Measurements from ENCODE around the gene ATRX.
"Not testable (repeated sequence)": the region's sequence is repeated elsewhere in the genome, so short reads cannot be mapped to it uniquely, and the experiment has no call there.

The ATRX gene

GRCh38 chrX:77500164-77500563 is 285.9 kb downstream of the ATRX start:
- not testable (repeated sequence) for H3K9me3 ChIP-seq (ENCODE audit: control insufficient read depth in 2 of 2, low read length in 2 of 2); H3K4me3 ChIP-seq (ENCODE audit: low read length in 2 of 2); H3K36me3 ChIP-seq (ENCODE audit: control insufficient read depth in 2 of 2, insufficient read depth in 2 of 2, low read length in 2 of 2); H3K4me1 ChIP-seq (ENCODE audit: control insufficient read depth, insufficient read depth, low read length); H3K9ac ChIP-seq (ENCODE audit: low read length in 2 of 2); H3K27me3 ChIP-seq (ENCODE audit: control insufficient read depth in 1 of 2, insufficient read depth in 2 of 2, low read length in 2 of 2); H3K27ac ChIP-seq (ENCODE audit: low read length)

DNA sequence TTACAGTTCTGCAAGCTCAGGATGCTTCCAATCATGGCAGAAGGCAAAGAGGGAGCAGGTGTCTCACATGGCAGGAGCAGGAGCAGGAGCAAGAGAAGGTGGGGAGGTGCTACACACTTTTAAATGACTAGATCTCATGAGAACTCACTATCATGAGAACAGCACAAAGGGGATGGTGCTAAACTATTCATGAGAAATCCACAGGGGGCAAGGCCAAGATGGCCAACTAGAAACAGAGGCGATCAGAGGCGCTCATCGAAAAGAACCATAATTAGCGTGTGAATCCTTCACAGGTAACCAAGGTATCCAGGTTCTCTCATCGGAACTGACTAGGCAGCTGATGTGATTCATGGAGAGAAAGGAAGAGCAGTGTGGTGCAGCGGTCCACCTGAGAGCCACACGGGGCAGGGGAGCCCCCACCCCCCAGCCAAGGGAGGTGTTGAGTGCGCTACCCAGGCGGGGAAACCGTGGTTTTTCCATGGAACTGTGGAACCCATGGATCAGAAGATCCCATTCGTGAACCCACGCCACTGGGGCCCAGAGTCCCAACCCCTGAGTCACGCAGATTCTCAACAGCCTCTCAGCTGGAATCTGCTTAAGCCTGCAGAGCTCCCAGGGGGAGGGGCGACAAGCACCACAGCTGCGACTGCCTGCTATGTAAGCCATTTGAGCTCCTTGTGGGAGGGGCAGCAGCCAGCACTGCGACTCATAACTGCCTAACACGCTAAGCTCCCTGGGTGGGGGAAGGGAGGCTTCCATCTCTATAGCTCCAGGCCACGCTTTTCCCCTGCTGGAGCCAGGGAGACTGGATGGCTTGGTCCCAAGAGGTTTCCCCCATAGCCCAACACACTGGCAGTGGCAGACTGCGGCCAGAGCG is 292.1 kb downstream of the ATRX start:
- Histone ChIP-seq H3K9me3 (ENCODE audit: control insufficient read depth in 2 of 2, low read length in 2 of 2) (peaks cover 0 to 4% of the 10 kb centered on the region in 2 donors), H3K27me3 (ENCODE audit: control insufficient read depth in 1 of 2, insufficient read depth in 2 of 2, low read length in 2 of 2) (peaks cover 0 to 9% of the 10 kb centered on the region in 2 donors), H3K36me3 (ENCODE audit: control insufficient read depth in 2 of 2, insufficient read depth in 2 of 2, low read length in 2 of 2) (no peaks in the 10 kb centered on the region)

GRCh38 chrX:77484045-77484444 is 302.0 kb downstream of the ATRX start:
- H3K36me3 ChIP-seq (ENCODE audit: control insufficient read depth in 2 of 2, insufficient read depth in 2 of 2, low read length in 2 of 2) = no peaks in the 10 kb centered on the region
- peaks cover 0 to 7% of the 10 kb centered on the region in 2 donors for H3K27me3 ChIP-seq (ENCODE audit: control insufficient read depth in 1 of 2, insufficient read depth in 2 of 2, low read length in 2 of 2)
- H3K4me1 ChIP-seq (ENCODE audit: control insufficient read depth, insufficient read depth, low read length) = no peaks in the 10 kb centered on the region
- H3K9ac ChIP-seq (ENCODE audit: low read length in 2 of 2) = no peak overlapping the region
- H3K27ac ChIP-seq (ENCODE audit: low read length) = no peak overlapping the region
- H3K9me3 ChIP-seq (ENCODE audit: control insufficient read depth in 2 of 2, low read length in 2 of 2) = peaks cover 0 to 5% of the 10 kb centered on the region in 2 donors
- no peak overlapping the region for H3K4me3 ChIP-seq (ENCODE audit: low read length in 2 of 2)

More for the DNA sequence above, 292.1 kb downstream of the ATRX start:
- H3K4me3 ChIP-seq (ENCODE audit: low read length in 2 of 2) = no peak overlapping the region
- H3K4me1 ChIP-seq (ENCODE audit: control insufficient read depth, insufficient read depth, low read length) = no peaks in the 10 kb centered on the region
- no peak overlapping the region for H3K27ac ChIP-seq (ENCODE audit: low read length)
- no peak overlapping the region for H3K9ac ChIP-seq (ENCODE audit: low read length in 2 of 2)

DNA sequence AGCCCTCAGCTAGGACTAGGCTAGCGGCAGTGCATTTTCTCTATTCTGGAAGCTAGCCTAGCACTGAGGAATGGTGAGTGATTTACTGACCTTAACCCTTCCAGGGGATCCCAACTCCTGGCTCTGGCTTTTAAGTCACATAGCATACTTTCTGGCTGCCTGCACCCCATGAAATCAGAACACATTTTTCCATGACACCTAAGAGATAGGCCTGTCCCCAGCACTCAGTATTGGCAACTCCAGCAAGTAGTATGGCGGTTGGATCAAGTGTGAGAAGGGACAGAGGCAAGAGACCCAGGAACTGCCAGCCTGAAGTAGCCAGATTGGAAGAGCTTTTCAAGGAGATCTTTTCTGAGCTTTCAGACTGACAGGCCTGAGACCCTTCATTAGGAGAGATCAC is 330.6 kb downstream of the ATRX start:
- H3K9ac ChIP-seq (ENCODE audit: low read length in 2 of 2) = no peak overlapping the region
- peaks cover 0 to 5% of the 10 kb centered on the region in 2 donors for H3K27me3 ChIP-seq (ENCODE audit: control insufficient read depth in 1 of 2, insufficient read depth in 2 of 2, low read length in 2 of 2)
- H3K27ac ChIP-seq (ENCODE audit: low read length) = no peak overlapping the region
- H3K4me3 ChIP-seq (ENCODE audit: low read length in 2 of 2) = no peak overlapping the region
- H3K4me1 ChIP-seq (ENCODE audit: control insufficient read depth, insufficient read depth, low read length) = no peaks in the 10 kb centered on the region
- no peaks in the 10 kb centered on the region for H3K9me3 ChIP-seq (ENCODE audit: control insufficient read depth in 2 of 2, low read length in 2 of 2)
- H3K36me3 ChIP-seq (ENCODE audit: control insufficient read depth in 2 of 2, insufficient read depth in 2 of 2, low read length in 2 of 2) = no peaks in the 10 kb centered on the region
